HG02973 (cell line): ENCODE measurements around the gene SLC12A7.
"Not testable (repeated sequence)": the region's sequence is repeated elsewhere in the genome, so short reads cannot be mapped to it uniquely, and the experiment has no call there.

ENCODE experiments used
- ATAC-seq: cut with Tn5 transposase; IDR thresholded peaks from one replicate; pipeline ENCODE4 v1.9.1; 2021; ENCODE audit warnings: moderate library complexity; ENCODE audit not compliant: unreplicated experiment

SLC12A7 gene

GRCh38 chr5:1127959-1128785 is 16.3 kb upstream of the SLC12A7 start:
- no peak for ATAC-seq

DNA sequence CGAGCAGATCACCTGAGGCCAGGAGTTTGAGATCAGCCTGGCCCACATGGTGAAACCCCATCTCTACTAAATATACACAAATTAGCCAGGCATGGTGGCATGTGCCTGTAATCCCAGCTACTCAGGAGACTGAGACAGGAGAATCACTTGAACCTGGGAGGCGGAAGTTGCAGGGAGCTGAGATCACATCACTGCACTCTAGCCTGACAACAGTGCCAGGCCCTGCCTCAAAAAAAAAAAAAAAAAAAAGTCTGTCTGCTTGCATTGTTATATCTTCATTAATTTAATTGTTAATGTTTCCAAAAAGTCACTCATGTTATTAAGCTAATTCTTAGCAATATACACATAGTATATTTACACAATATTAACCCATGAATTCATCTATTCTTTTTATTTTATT is 13.8 kb upstream of the SLC12A7 start:
- ATAC-seq = not testable (repeated sequence)

DNA sequence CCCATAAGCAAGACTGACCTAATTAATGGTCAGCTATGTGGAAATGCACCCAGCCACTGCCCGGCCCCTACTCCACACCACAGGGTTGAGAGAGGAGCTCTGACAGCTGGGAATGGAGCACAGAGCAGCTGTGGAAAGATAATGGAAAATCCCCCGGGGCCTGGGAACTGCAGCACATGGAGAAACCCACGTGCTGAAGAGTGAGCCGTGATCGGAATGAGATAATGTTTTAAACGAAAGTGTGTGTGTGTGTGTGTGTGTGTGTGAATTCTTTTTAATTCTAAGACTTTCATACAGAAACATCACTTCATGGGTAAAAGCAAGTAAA is 13.1 kb upstream of the SLC12A7 start:
- no peak for ATAC-seq

DNA sequence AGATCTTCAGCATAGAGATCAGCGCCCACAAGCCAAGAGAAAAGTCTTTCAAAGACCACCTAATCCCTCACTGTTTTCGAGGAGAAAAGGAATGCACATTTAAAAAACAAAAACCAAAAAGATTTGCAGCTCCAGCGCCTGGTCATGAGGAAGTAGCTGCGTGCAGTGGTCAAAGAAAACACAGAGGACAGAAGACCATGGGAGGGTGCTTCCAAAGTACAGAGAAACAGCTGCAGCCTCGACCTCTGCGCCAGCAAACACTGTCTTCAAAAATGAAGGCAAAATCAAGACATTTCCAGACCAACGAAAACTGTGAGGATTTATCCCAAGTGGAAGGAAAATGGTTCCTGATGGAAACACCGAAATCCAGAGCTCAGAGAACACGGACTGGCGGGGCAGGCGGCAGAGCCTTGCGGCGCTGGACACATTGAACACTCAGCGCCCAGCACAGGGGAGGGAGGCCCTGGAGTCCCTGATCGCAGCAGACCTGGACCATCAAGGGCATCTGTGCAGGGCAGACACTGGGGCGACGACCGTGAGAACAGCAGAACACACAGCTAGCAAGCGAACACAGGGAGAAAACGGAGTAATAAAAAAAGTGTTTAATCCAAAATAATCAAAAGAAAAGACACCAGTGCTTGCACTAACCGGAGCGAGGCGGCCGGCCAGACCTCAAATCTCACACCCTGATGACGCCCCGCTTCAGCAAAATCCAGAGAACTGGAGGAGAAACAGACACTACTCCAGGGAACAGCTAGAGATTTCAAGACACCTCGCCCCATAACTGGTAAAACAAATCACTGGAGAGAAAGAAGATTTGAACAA is 12.6 kb upstream of the SLC12A7 start:
- no peak for ATAC-seq

DNA sequence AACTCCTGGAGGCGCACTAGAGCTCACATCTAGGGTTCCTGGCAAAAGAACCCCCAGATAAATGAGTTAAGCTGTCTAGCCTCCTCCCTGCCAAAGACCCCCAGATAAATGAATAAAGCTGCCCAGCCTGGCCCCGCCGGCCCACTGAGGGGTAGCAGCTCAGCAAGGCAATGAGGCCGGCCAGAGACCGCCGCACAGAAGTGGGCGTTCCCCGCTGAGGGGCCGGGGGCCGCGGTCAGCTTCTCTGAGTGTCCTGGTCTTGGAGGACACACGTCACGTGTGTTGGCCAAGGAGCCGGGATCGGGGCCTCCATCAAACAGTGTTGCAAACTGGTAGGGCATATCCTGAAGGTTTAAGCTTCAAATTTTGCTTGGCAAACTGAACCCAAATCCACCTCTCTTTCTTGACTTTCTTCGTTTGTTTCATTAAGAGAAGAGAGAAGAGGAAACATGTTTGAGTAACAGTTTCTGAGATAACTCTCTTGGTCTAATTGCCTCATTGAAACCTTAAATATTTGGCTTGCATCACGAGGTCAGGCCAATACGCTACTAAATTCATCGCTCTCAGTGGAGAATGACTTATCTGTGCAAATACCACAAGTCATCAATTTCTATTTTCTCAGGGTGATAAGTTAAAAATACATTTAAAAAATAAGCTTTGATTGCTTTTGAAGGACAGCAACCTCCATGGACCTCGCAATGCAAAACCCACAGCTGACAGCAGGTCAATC is 11.7 kb upstream of the SLC12A7 start:
- ATAC-seq = no peak

DNA sequence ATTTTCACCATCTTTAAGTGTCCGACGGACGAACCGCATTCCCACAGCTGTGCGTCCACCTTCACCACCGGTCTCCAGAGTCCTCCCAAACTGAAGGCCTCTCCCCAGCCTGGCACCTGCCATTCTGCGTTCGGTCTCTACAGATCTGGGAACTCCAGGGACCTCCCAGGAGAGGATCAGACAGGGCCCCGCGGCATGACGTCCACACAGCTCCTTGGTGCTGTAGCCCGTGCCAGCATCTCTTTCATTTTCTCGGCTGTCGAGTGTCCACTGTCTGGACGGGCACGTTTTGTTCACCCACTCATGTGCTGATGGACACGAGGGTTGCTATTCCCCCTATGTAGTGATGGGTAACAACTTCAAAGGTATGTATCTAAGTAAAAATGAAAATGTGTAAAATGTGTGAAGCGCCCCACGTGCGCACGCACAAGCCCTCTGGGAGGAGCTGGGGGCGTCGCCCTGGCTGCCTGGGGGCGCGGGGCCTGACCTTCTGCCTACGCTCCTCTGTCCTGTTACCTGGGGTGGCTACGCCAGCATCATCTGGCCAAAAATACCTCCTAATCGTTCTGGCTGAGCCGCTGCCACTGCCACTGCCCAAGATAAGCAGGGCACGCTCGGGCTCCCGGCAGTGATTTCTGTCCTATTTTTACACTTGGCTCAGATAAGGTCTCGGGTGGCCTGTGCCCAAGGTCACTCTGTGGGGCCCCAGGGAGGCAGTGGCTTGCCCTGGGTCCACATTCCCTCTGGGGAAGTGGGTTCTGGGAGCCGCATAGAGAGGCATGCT is 10.8 kb upstream of the SLC12A7 start:
- ATAC-seq = no peak

GRCh38 chr5:1121891-1122290 is 10.0 kb upstream of the SLC12A7 start:
- ATAC-seq = no peak

GRCh38 chr5:1121044-1121443 is 9.2 kb upstream of the SLC12A7 start:
- no peak for ATAC-seq

DNA sequence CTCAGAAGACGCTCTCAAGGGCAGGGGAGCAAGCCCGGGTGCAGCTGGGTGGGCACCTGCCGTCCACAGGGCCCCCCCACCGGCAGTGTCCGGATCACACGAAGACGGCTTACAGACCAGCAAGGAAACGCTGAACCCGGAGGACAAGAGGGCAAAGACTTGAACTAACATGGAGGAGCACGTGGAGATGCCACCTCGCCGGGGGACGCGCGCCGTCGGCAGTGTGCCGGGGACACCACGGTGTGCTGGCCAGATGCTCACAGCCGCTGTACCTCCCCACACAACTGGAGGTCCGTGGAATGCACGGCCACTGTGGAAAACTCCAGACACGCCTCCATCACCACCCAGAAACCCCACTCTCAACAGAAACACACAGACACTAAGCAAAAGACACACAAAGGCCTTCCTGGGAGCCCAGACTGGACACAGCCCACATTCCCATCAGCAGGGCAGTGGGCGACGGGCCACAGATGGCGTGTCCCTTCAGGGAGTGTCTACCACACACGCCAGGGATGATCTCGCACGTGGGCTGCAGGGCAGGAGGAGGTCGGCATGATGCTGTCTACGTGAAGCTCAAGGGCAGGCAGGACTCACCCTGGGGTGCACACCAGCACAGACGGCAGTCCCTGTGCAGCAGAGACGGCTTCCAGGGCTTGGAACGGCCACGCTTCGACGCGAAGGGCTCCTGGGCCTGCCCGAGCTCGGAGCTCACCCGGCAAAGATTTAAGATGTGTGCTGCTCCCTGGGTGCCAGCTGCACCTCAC is 8.6 kb upstream of the SLC12A7 start:
- ATAC-seq = no peak

DNA sequence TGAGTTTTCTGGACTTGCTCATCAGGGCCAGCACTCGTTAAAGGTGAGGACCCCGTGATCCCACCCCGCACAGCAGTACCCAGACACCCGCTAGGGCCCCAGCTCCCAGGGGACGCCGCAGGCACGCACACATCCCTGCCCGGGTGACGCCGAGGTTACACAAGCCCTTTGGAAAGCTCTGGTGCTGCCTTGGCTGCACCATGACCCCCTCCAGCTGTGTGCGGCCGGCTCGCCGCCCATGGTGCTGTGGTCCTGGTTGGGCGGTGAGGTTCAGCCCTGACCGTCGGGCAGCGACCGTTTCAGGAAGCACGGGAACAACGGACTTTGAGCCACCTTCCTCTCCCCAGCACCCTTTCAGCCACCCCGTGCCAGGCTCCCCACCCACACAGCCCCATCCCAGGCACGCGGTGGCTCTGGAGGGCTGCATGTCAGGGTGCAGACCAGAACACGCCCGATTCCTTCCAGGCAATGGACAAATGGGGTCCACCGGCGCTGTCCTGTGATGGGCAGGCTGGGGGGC is 7.5 kb upstream of the SLC12A7 start:
- no peak for ATAC-seq

GRCh38 chr5:1118738-1119137 is 6.9 kb upstream of the SLC12A7 start:
- ATAC-seq = no peak

DNA sequence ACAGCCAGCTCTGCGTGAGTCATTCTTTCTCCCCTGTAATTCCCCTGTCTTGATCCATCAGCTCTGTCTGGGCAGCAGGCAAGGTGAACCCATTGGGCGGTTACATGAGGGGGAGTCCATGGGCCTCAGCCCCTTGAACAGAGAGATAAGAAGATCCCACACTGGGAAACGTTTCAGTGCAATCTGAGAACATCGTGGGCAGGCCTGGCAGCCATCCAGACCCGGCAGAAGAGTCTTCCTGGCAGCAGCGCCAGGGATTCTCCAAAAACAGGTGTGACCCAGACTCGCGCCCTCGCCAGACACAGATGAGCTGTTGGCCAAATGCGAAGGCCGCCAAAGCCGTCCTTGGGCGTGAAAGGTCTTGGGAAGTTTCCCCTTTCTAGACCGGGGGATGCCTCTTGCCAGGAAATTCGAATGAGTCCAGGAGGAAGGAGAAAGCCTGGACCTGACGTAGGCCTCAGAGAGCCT is 6.4 kb upstream of the SLC12A7 start:
- no peak for ATAC-seq

DNA sequence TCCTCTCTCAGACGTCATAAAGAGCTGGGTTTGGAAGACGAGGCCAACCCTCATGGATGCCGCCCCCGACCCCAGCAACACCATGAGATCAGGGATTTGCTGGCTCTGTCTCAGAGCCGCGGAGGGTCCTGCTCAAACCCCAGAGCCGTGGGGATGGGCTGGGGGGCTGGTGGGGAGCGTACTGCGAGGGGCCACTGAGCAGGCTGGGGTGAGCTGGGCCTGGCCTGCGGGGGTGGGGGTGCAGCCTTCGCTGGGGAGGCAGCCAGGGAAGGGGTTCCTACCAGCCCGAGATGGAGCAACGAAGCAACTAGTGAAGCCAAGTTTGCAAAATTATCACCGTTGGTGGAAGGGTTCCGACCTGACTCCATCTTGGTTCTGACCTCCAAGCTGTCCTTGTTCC is 5.1 kb upstream of the SLC12A7 start:
- no peak for ATAC-seq

GRCh38 chr5:1116109-1116740 is 4.4 kb upstream of the SLC12A7 start:
- no peak for ATAC-seq

DNA sequence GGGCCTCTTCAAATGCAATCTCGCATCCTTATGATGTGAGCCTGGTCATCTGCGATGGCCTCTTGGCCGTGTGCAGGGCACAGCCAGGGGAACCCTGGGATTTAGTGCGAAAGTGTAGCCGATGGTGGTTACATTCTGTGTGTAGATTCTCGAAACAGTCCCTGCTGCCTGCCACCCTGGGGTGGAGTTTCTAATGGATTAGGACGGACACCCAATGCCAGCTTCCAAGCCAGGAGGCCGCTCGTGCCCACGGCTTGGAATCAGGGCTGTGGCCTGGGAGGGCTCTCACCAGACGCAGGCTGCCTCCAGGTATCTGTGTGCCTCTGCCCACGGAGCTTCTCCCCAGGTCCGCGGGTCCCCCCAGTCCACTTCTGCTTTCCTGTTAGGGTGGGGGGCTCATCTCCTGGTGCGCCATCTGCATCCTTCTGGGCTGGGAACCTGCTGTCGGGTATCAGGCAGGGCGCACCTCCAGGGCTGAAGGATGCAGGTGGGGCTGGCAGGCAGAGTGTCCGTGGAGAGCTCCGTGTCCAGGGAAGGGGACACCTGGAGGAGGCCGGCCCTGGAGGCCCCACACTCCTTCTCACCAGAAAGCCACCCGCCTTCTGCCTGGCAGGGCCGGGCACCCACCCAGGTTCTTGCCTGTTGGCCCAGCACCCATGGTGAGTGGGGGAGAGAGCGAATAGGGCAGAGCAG is 3.4 kb upstream of the SLC12A7 start:
- ATAC-seq = no peak

DNA sequence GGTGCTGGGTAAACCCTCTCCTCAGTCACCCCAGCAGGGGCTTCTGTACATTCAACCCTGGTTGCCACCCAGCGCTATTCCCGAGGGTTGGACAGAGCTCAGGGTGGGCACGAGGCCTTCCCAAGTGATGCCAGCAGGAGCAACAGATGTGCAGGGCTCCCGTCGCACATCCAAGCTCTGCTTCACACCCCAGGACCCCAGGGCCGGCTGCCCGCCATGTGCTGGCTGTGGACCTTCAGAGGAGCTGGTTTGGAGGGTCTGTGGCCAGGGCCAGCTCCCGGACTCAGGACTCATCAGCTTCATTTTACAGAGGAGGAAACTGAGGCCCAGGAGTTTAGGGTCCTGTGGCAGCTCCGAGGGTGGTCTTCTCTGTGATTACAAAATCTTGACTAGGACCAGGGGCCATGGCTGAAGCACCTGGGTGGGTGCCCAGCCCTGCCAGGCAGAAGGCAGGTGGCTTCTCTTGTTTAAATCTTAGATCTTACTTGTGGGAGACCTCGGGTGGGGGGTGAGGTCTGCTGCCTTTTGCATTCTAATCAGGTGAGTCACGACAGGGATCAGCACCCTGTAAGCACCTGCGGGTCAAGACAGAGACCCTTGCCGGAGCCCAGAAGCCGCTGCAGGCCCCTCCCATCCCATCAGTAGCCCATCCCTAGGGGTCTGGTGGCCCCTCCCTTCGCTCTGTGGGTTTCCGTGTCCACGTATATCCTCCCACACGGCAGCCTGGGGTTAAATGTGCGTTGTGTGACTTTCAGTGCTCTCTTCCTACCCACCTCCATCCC is 2.1 kb upstream of the SLC12A7 start:
- no peak for ATAC-seq

- ATAC-seq = no peak
Measured at GRCh38 chr5:1113332-1113690, 1.4 kb upstream of the SLC12A7 start.
